Measurements from ENCODE around the gene GNRHR.

GRCh38 chr4:67700116-67700737 lies 54.0 kb downstream of the GNRHR start:
- TF ChIP-seq, protein P1, sequence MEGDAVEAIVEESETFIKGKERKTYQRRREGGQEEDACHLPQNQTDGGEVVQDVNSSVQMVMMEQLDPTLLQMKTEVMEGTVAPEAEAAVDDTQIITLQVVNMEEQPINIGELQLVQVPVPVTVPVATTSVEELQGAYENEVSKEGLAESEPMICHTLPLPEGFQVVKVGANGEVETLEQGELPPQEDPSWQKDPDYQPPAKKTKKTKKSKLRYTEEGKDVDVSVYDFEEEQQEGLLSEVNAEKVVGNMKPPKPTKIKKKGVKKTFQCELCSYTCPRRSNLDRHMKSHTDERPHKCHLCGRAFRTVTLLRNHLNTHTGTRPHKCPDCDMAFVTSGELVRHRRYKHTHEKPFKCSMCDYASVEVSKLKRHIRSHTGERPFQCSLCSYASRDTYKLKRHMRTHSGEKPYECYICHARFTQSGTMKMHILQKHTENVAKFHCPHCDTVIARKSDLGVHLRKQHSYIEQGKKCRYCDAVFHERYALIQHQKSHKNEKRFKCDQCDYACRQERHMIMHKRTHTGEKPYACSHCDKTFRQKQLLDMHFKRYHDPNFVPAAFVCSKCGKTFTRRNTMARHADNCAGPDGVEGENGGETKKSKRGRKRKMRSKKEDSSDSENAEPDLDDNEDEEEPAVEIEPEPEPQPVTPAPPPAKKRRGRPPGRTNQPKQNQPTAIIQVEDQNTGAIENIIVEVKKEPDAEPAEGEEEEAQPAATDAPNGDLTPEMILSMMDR (conservative IDR thresholded peaks at IDR 0.05) = no peak
- TF ChIP-seq ZFX (IDR thresholded peaks at IDR 0.05) = no peak

Measured in C4-2B (cell line).